H9 (cell line): ENCODE data around the gene WDR5. TPM values are rescaled to one million over a fixed set of nuclear protein-coding genes. Genes with fewer than 3 reads are reported as not detected.

Experiments
- DNase-seq: peaks from one replicate; pipeline ENCODE4 v3.0.0-alpha.2; 2017
- H2AFZ ChIP-seq: one replicate; pipeline ENCODE4 v1.6.1; 2013; ENCODE audit warnings: mild to moderate bottlenecking, low read length, control low read depth, moderate library complexity
- H2AK5ac ChIP-seq: 2 replicates; pipeline ENCODE4 v1.6.1; 2013; ENCODE audit warnings: low read length, control low read depth, mixed read lengths; ENCODE audit not compliant: insufficient read length
- H2BK120ac ChIP-seq: one replicate; pipeline ENCODE4 v1.6.1; 2013; ENCODE audit warnings: low read depth, mild to moderate bottlenecking, low read length, control low read depth, inconsistent platforms; ENCODE audit not compliant: poor library complexity, severe bottlenecking
- H2BK12ac ChIP-seq: 2 replicates; pipeline ENCODE4 v1.6.1; 2013; ENCODE audit warnings: low read length, control low read depth, mixed read lengths, low read depth; ENCODE audit not compliant: insufficient read length
- H2BK15ac ChIP-seq: 2 replicates; pipeline ENCODE4 v1.6.1; 2013; ENCODE audit warnings: low read depth, low read length, control low read depth
- H2BK20ac ChIP-seq: one replicate; pipeline ENCODE4 v1.6.1; 2013; ENCODE audit warnings: low read depth, mild to moderate bottlenecking, low read length, control low read depth, inconsistent platforms; ENCODE audit not compliant: poor library complexity, severe bottlenecking
- H2BK5ac ChIP-seq: 2 replicates; pipeline ENCODE4 v1.6.1; 2013; ENCODE audit warnings: low read length, control low read depth, mixed read lengths; ENCODE audit not compliant: insufficient read length
- H3K14ac ChIP-seq: 2 replicates; pipeline ENCODE4 v1.6.1; 2013; ENCODE audit warnings: low read length, control low read depth; ENCODE audit not compliant: insufficient read depth
- H3K18ac ChIP-seq: 2 replicates; pipeline ENCODE4 v1.6.1; 2013; ENCODE audit warnings: low read depth, mild to moderate bottlenecking, mixed read lengths, low read length, control low read depth; ENCODE audit not compliant: insufficient read length
- H3K23ac ChIP-seq: 2 replicates; pipeline ENCODE4 v1.6.1; 2013; ENCODE audit warnings: low read length, control low read depth, mixed read lengths, low read depth; ENCODE audit not compliant: insufficient read length
- H3K23me2 ChIP-seq: 2 replicates; pipeline ENCODE4 v1.6.1; 2013; ENCODE audit warnings: low read depth, mild to moderate bottlenecking, mixed read lengths, low read length, control low read depth; ENCODE audit not compliant: insufficient read length, poor library complexity, severe bottlenecking
- H3K27ac ChIP-seq: 2 replicates; pipeline ENCODE4 v1.5.1; 2013; ENCODE audit warnings: low read length, control low read depth, mixed read lengths, low read depth; ENCODE audit not compliant: insufficient read length
- H3K27me3 ChIP-seq: 2 replicates; pipeline ENCODE4 v1.6.1; 2013; ENCODE audit warnings: low read length, control low read depth, inconsistent platforms; ENCODE audit not compliant: insufficient read depth
- H3K4ac ChIP-seq: 2 replicates; pipeline ENCODE4 v1.6.1; 2013; ENCODE audit warnings: low read depth, mild to moderate bottlenecking, control low read depth, inconsistent platforms, low read length, moderate library complexity
- H3K4me1 ChIP-seq: 2 replicates; pipeline ENCODE4 v1.6.1; 2013; ENCODE audit warnings: low read length, control low read depth, inconsistent platforms; ENCODE audit not compliant: insufficient read depth
- H3K4me2 ChIP-seq: 2 replicates; pipeline ENCODE4 v1.6.1; 2013; ENCODE audit warnings: low read length, control low read depth, mixed read lengths; ENCODE audit not compliant: insufficient read length, insufficient read depth
- H3K56ac ChIP-seq: 2 replicates; pipeline ENCODE4 v1.6.1; 2013; ENCODE audit warnings: low read depth, mild to moderate bottlenecking, mixed read lengths, low read length, control low read depth; ENCODE audit not compliant: insufficient read length
- H3K79me1 ChIP-seq: 2 replicates; pipeline ENCODE4 v1.6.1; 2013; ENCODE audit warnings: low read depth, mild to moderate bottlenecking, moderate library complexity, low read length, control low read depth, inconsistent platforms; ENCODE audit not compliant: insufficient read depth, poor library complexity, severe bottlenecking
- H3K79me2 ChIP-seq: 2 replicates; pipeline ENCODE4 v1.6.1; 2013; ENCODE audit warnings: low read length, control low read depth, inconsistent platforms; ENCODE audit not compliant: insufficient read depth
- H3K9ac ChIP-seq: 2 replicates; pipeline ENCODE4 v1.6.1; 2013; ENCODE audit warnings: low read length, control low read depth, mixed read lengths; ENCODE audit not compliant: insufficient read length; ENCODE audit errors: extremely low read depth
- H3K9me3 ChIP-seq: one replicate; pipeline ENCODE4 v1.6.1; 2013; ENCODE audit warnings: low read depth, low read length, inconsistent platforms; ENCODE audit not compliant: control insufficient read depth
- H3T11ph ChIP-seq: one replicate; pipeline ENCODE4 v1.6.1; 2013; ENCODE audit warnings: mild to moderate bottlenecking, low read length, control low read depth, inconsistent platforms
- H4K20me1 ChIP-seq: one replicate; pipeline ENCODE4 v1.6.1; 2013; ENCODE audit not compliant: control insufficient read depth, insufficient read length, insufficient read depth
- H4K5ac ChIP-seq: 2 replicates; pipeline ENCODE4 v1.6.1; 2013; ENCODE audit warnings: low read depth, mild to moderate bottlenecking, mixed read lengths, low read length, control low read depth; ENCODE audit not compliant: insufficient read length
- H4K8ac ChIP-seq: replicated peaks from 2 replicates; pipeline ENCODE4 v1.6.1; 2013; ENCODE audit warnings: low read length, control low read depth, mixed read lengths, low read depth; ENCODE audit not compliant: insufficient read length
- H4K91ac ChIP-seq: 2 replicates; pipeline ENCODE4 v1.6.1; 2013; ENCODE audit warnings: low read depth, mild to moderate bottlenecking, moderate library complexity, mixed read lengths, low read length, control low read depth; ENCODE audit not compliant: insufficient read length
- H3K27ac Mint-ChIP-seq, 3 experiments: 2 replicates in 2 of 3; 3 replicates in 1 of 3; pipeline ENCODE4 v1.8.0; 2020 to 2021; ENCODE audit warnings: mixed read lengths in 3 of 3, mild to moderate bottlenecking in 1 of 3, moderate library complexity in 1 of 3
- H3K27me3 Mint-ChIP-seq: 2 replicates; pipeline ENCODE4 v1.8.0; 2021; ENCODE audit warnings: low read depth, mild to moderate bottlenecking, moderate library complexity, mixed read lengths
- H3K36me3 Mint-ChIP-seq, 3 experiments: 2 replicates in 2 of 3; 3 replicates in 1 of 3; pipeline ENCODE4 v1.8.0; 2020 to 2021; ENCODE audit warnings: low read depth in 3 of 3, mixed read lengths in 3 of 3; ENCODE audit not compliant: insufficient read depth in 1 of 3
- H3K4me1 Mint-ChIP-seq, 2 experiments: 2 replicates each; pipeline ENCODE4 v1.8.0; 2020; ENCODE audit warnings: mixed read lengths in 2 of 2
- H3K4me3 Mint-ChIP-seq, 2 experiments: 2 replicates in 1 of 2; 3 replicates in 1 of 2; pipeline ENCODE4 v1.8.0; 2020 to 2021; ENCODE audit warnings: mild to moderate bottlenecking in 2 of 2, mixed read lengths in 2 of 2, moderate library complexity in 1 of 2
- H3K9me3 Mint-ChIP-seq, 2 experiments: 2 replicates in 1 of 2; 3 replicates in 1 of 2; pipeline ENCODE4 v1.8.0; 2020; ENCODE audit warnings: mild to moderate bottlenecking in 2 of 2, mixed read lengths in 2 of 2, moderate library complexity in 1 of 2
- CTCF ChIP-seq: fragments of 200-600 bp; sonication (generic); conservative IDR thresholded peaks from 3 replicates; pipeline ENCODE4 v1.8.0; 2021; ENCODE audit warnings: antibody characterized with exemption, mild to moderate bottlenecking
- WGBS: extraction: QIAGEN DNeasy Blood & Tissue Kit; methylation state at CpG from one replicate; pipeline ENCODE4 v1.1.7; 2013; ENCODE audit warnings: missing lambda C conversion rate, low lambda C conversion rate, mixed read lengths; ENCODE audit not compliant: insufficient read length; ENCODE audit errors: extremely low coverage; 5-methylcytosine and 5-hydroxymethylcytosine counted together
- total RNA-seq: library from RNA; stranded (reverse); gene quantifications from 2 replicates; pipeline ENCODE4 v1.2.1, GENCODE V29; 2021

The WDR5 gene
- total RNA-seq, 1 experiment from 2014 or later, result 72.3 TPM

- H3K9ac ChIP-seq, result no peak overlapping the region
- no peak for TF ChIP-seq CTCF
- H3K4me3 Mint-ChIP-seq, result no peak overlapping the region
- no peak overlapping the region for H3K14ac ChIP-seq
- 0 out of 4 replicates have a peak, but pooled peaks cover 0 to 3% of the 10 kb centered on the region in 2 experiments for H3K4me1 Mint-ChIP-seq
- no peak overlapping the region for H2BK15ac ChIP-seq
- H2AK5ac ChIP-seq, result no peak overlapping the region
- no peaks in the 10 kb centered on the region for H3K9me3 ChIP-seq
- no peaks in the 10 kb centered on the region; a peak in 1 of 5 replicates for H3K9me3 Mint-ChIP-seq
- no peak overlapping the region for H3K4me2 ChIP-seq
- no peaks in the 10 kb centered on the region for H3K79me1 ChIP-seq
- no peak overlapping the region for H2BK12ac ChIP-seq
- no peak overlapping the region for H4K8ac ChIP-seq
- H3K27me3 Mint-ChIP-seq, result peaks cover 6% of the 10 kb centered on the region
- H4K91ac ChIP-seq, result no peak overlapping the region
- H2BK20ac ChIP-seq, result no peak overlapping the region
- peak overlapping the region in 2 of 3 experiments; percentile 10 to 87; a peak in 3 of 7 replicates for H3K27ac Mint-ChIP-seq
- no peak for DNase-seq
- no peaks in the 10 kb centered on the region for H4K20me1 ChIP-seq
- H3K23me2 ChIP-seq, result no peaks in the 10 kb centered on the region
- no peak overlapping the region for H3K4ac ChIP-seq
- H3K79me2 ChIP-seq, result no peaks in the 10 kb centered on the region
- no peak overlapping the region for H3K23ac ChIP-seq
- H3K27ac ChIP-seq, result no peak overlapping the region
- H3K4me1 ChIP-seq, result no peaks in the 10 kb centered on the region
- no peak overlapping the region for H2BK5ac ChIP-seq
- H3K56ac ChIP-seq, result no peak overlapping the region
- peaks cover 43 to 64% (median 59%) of the 10 kb centered on the region in 3 experiments for H3K36me3 Mint-ChIP-seq
- H3K27me3 ChIP-seq, result no peaks in the 10 kb centered on the region
- no CpG with 5 or more reads among the region's 17 CpGs for WGBS
- no peak overlapping the region for H2BK120ac ChIP-seq
- H3K18ac ChIP-seq, result no peak overlapping the region
- H4K5ac ChIP-seq, result no peak overlapping the region
- H2AFZ ChIP-seq, result no peak overlapping the region
- no peak overlapping the region for H3T11ph ChIP-seq
These were observed 22.4 kb downstream of the WDR5 start for GRCh38 chr9:134158242-134158641.
